Measurements from ENCODE around the gene C9.

The C9 gene

GRCh38 chr5:39399135-39400036 lies 35.1 kb upstream of the C9 start:
- no peak overlapping the region for H3K4me3 ChIP-seq (ENCODE audit: extremely low read depth, insufficient read depth, low read length, poor library complexity, severe bottlenecking)
- 100% methylated on average over 1 of the region's 1 CpG for WGBS, 2 experiments (ENCODE audit: insufficient coverage in 2 of 2)

DNA sequence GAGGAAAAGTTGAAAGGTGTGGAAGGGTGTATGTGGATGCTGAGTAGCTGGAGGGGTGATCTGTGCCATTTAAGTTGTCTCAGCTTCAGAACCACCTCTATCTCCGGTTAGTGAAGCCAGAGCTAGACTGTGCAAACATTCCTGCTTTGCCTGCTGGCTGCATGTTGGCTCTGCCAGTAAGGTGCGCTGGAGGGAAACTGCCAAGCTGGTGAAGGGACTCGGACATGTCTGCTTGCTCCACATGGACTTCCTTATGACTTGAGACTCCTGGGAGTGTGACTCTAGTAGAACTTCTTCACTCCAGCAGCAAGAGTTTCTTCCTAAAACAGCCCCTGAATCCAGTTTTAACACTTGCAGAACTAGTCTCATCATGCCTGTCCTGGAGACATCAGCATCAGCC lies 32.5 kb upstream of the C9 start:
- Histone ChIP-seq H3K4me1 (ENCODE audit: control insufficient read depth, insufficient read depth, low read length, poor library complexity, severe bottlenecking) (peaks cover 23% of the 10 kb centered on the region), H3K36me3 (ENCODE audit: control insufficient read depth, insufficient read depth, low read length) (peaks cover 50% of the 10 kb centered on the region), H3K4me3 (ENCODE audit: extremely low read depth, insufficient read depth, low read length, poor library complexity, severe bottlenecking) (no peak overlapping the region), H3K9me3 (ENCODE audit: control insufficient read depth, low read length) (no peaks in the 10 kb centered on the region), H3K27ac (ENCODE audit: low read depth, low read length, severe bottlenecking) (no peak overlapping the region)
- 86 to 100% methylated on average over 2 to 3 of the region's 3 CpGs for WGBS, 2 experiments (ENCODE audit: insufficient coverage in 2 of 2)

More at GRCh38 chr5:39399135-39400036, 35.1 kb upstream of the C9 start:
- H3K36me3 ChIP-seq (ENCODE audit: control insufficient read depth, insufficient read depth, low read length) = peaks cover 44% of the 10 kb centered on the region
- H3K9me3 ChIP-seq (ENCODE audit: control insufficient read depth, low read length) = no peaks in the 10 kb centered on the region
- H3K4me1 ChIP-seq (ENCODE audit: control insufficient read depth, insufficient read depth, low read length, poor library complexity, severe bottlenecking) = peaks cover 32% of the 10 kb centered on the region
- peak overlapping the region; percentile 91 for H3K27ac ChIP-seq (ENCODE audit: low read depth, low read length, severe bottlenecking)

DNA sequence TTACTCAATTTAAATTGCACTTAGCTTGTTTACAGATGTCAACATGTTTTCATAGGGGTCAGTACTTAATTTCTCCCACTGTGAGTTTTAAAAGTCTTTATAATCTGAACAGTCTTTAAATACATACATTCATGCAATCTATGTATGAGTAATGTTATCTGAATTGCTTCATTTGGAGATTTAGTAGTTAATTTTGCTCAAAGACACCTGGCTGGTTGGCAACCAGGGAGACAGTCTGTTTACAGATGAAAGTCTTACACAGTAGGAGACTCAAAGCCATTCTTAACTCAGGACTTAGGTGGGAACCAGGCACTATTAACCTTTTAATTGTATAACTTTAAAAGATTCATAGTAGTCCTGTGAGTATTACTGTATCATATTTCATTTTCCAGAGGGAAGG lies 31.2 kb upstream of the C9 start:
- Histone ChIP-seq H3K4me1 (ENCODE audit: control insufficient read depth, insufficient read depth, low read length, poor library complexity, severe bottlenecking) (peaks cover 14% of the 10 kb centered on the region), H3K4me3 (ENCODE audit: extremely low read depth, insufficient read depth, low read length, poor library complexity, severe bottlenecking) (no peak overlapping the region), H3K36me3 (ENCODE audit: control insufficient read depth, insufficient read depth, low read length) (peaks cover 62% of the 10 kb centered on the region), H3K27ac (ENCODE audit: low read depth, low read length, severe bottlenecking) (no peak overlapping the region), H3K9me3 (ENCODE audit: control insufficient read depth, low read length) (no peaks in the 10 kb centered on the region)

GRCh38 chr5:39394946-39395345 lies 30.7 kb upstream of the C9 start:
- Histone ChIP-seq H3K36me3 (ENCODE audit: control insufficient read depth, insufficient read depth, low read length) (peaks cover 67% of the 10 kb centered on the region), H3K27ac (ENCODE audit: low read depth, low read length, severe bottlenecking) (no peak overlapping the region), H3K9me3 (ENCODE audit: control insufficient read depth, low read length) (no peaks in the 10 kb centered on the region), H3K4me1 (ENCODE audit: control insufficient read depth, insufficient read depth, low read length, poor library complexity, severe bottlenecking) (peaks cover 12% of the 10 kb centered on the region), H3K4me3 (ENCODE audit: extremely low read depth, insufficient read depth, low read length, poor library complexity, severe bottlenecking) (no peak overlapping the region)
- 80 to 83% methylated on average over 1 of the region's 3 CpGs for WGBS, 2 experiments (ENCODE audit: insufficient coverage in 2 of 2)

DNA sequence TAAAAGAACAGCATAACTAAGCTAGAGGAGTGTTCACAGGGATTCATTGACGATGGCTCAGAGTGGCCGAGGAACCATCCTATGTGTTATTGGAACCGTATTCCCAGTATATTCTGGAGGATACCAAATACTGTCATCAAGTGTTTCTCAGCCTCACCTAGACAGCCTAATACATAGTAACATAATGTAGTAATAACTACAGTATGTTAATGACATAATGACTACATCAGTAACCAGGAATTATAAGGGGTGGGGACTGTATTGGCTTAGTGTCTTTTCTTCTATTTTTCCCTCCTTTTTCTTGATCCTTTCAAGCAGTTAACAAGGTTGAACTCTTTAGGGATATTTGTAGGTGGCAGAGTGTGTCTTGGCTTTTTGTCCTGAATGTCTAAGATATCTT lies 26.6 kb upstream of the C9 start:
- 83 to 100% methylated on average over 1 of the region's 3 CpGs for WGBS, 2 experiments (ENCODE audit: insufficient coverage in 2 of 2)
- H3K36me3 ChIP-seq (ENCODE audit: control insufficient read depth, insufficient read depth, low read length) = peaks cover 79% of the 10 kb centered on the region
- no peaks in the 10 kb centered on the region for H3K4me1 ChIP-seq (ENCODE audit: control insufficient read depth, insufficient read depth, low read length, poor library complexity, severe bottlenecking)
- H3K4me3 ChIP-seq (ENCODE audit: extremely low read depth, insufficient read depth, low read length, poor library complexity, severe bottlenecking) = no peak overlapping the region
- H3K9me3 ChIP-seq (ENCODE audit: control insufficient read depth, low read length) = no peaks in the 10 kb centered on the region
- no peak overlapping the region for H3K27ac ChIP-seq (ENCODE audit: low read depth, low read length, severe bottlenecking)

GRCh38 chr5:39387293-39387692 lies 23.0 kb upstream of the C9 start:
- Histone ChIP-seq H3K9me3 (ENCODE audit: control insufficient read depth, low read length) (no peaks in the 10 kb centered on the region), H3K36me3 (ENCODE audit: control insufficient read depth, insufficient read depth, low read length) (peaks cover 86% of the 10 kb centered on the region), H3K4me1 (ENCODE audit: control insufficient read depth, insufficient read depth, low read length, poor library complexity, severe bottlenecking) (no peaks in the 10 kb centered on the region), H3K27ac (ENCODE audit: low read depth, low read length, severe bottlenecking) (no peak overlapping the region), H3K4me3 (ENCODE audit: extremely low read depth, insufficient read depth, low read length, poor library complexity, severe bottlenecking) (no peak overlapping the region)
- WGBS, 2 experiments (ENCODE audit: insufficient coverage in 2 of 2) = 76% methylated on average over 2 of the region's 2 CpGs; no CpG with 5 or more reads in 1 of the 2 experiments

GRCh38 chr5:39384271-39384670 lies 20.0 kb upstream of the C9 start:
- Histone ChIP-seq H3K4me3 (ENCODE audit: extremely low read depth, insufficient read depth, low read length, poor library complexity, severe bottlenecking) (no peak overlapping the region), H3K9me3 (ENCODE audit: control insufficient read depth, low read length) (no peaks in the 10 kb centered on the region), H3K4me1 (ENCODE audit: control insufficient read depth, insufficient read depth, low read length, poor library complexity, severe bottlenecking) (no peaks in the 10 kb centered on the region), H3K27ac (ENCODE audit: low read depth, low read length, severe bottlenecking) (no peak overlapping the region), H3K36me3 (ENCODE audit: control insufficient read depth, insufficient read depth, low read length) (peaks cover 88% of the 10 kb centered on the region)
- WGBS, 2 experiments (ENCODE audit: insufficient coverage in 2 of 2) = no CpG with 5 or more reads among the region's 1 CpG

GRCh38 chr5:39381376-39381775 lies 17.1 kb upstream of the C9 start:
- H3K27ac ChIP-seq (ENCODE audit: low read depth, low read length, severe bottlenecking) = no peak overlapping the region
- no peaks in the 10 kb centered on the region for H3K4me1 ChIP-seq (ENCODE audit: control insufficient read depth, insufficient read depth, low read length, poor library complexity, severe bottlenecking)
- H3K9me3 ChIP-seq (ENCODE audit: control insufficient read depth, low read length) = no peaks in the 10 kb centered on the region
- no peak overlapping the region for H3K4me3 ChIP-seq (ENCODE audit: extremely low read depth, insufficient read depth, low read length, poor library complexity, severe bottlenecking)
- H3K36me3 ChIP-seq (ENCODE audit: control insufficient read depth, insufficient read depth, low read length) = peaks cover 91% of the 10 kb centered on the region
- WGBS, 2 experiments (ENCODE audit: insufficient coverage in 2 of 2) = 67 to 100% methylated on average over 2 of the region's 3 CpGs

- H3K4me3 ChIP-seq (ENCODE audit: extremely low read depth, insufficient read depth, low read length, poor library complexity, severe bottlenecking) = no peak overlapping the region
- no peaks in the 10 kb centered on the region for H3K4me1 ChIP-seq (ENCODE audit: control insufficient read depth, insufficient read depth, low read length, poor library complexity, severe bottlenecking)
- peaks cover 97% of the 10 kb centered on the region for H3K36me3 ChIP-seq (ENCODE audit: control insufficient read depth, insufficient read depth, low read length)
- no peaks in the 10 kb centered on the region for H3K9me3 ChIP-seq (ENCODE audit: control insufficient read depth, low read length)
- WGBS, 2 experiments (ENCODE audit: insufficient coverage in 2 of 2) = 88 to 97% methylated on average over 2 to 3 of the region's 3 CpGs
- no peak overlapping the region for H3K27ac ChIP-seq (ENCODE audit: low read depth, low read length, severe bottlenecking)
Measured at GRCh38 chr5:39379693-39380092, 15.4 kb upstream of the C9 start.

GRCh38 chr5:39377613-39378012 lies 13.3 kb upstream of the C9 start:
- H3K4me1 ChIP-seq (ENCODE audit: control insufficient read depth, insufficient read depth, low read length, poor library complexity, severe bottlenecking) = no peaks in the 10 kb centered on the region
- peaks cover 97% of the 10 kb centered on the region for H3K36me3 ChIP-seq (ENCODE audit: control insufficient read depth, insufficient read depth, low read length)
- WGBS, 2 experiments (ENCODE audit: insufficient coverage in 2 of 2) = 89% methylated on average over 1 of the region's 2 CpGs; no CpG with 5 or more reads in 1 of the 2 experiments
- no peak overlapping the region for H3K4me3 ChIP-seq (ENCODE audit: extremely low read depth, insufficient read depth, low read length, poor library complexity, severe bottlenecking)
- no peak overlapping the region for H3K27ac ChIP-seq (ENCODE audit: low read depth, low read length, severe bottlenecking)
- H3K9me3 ChIP-seq (ENCODE audit: control insufficient read depth, low read length) = no peaks in the 10 kb centered on the region

- 75 to 83% methylated on average over 2 of the region's 3 CpGs for WGBS, 2 experiments (ENCODE audit: insufficient coverage in 2 of 2)
- H3K4me1 ChIP-seq (ENCODE audit: control insufficient read depth, insufficient read depth, low read length, poor library complexity, severe bottlenecking) = no peaks in the 10 kb centered on the region
- peaks cover 97% of the 10 kb centered on the region for H3K36me3 ChIP-seq (ENCODE audit: control insufficient read depth, insufficient read depth, low read length)
- no peaks in the 10 kb centered on the region for H3K9me3 ChIP-seq (ENCODE audit: control insufficient read depth, low read length)
- no peak overlapping the region for H3K27ac ChIP-seq (ENCODE audit: low read depth, low read length, severe bottlenecking)
- no peak overlapping the region for H3K4me3 ChIP-seq (ENCODE audit: extremely low read depth, insufficient read depth, low read length, poor library complexity, severe bottlenecking)
Measured at GRCh38 chr5:39376293-39376714, 12.0 kb upstream of the C9 start.
